ENCODE data around the gene MACROD2. TPM values are rescaled to one million over a fixed set of nuclear protein-coding genes. Genes with fewer than 3 reads are reported as not detected.

The MACROD2 gene
- polyA plus RNA-seq, 1 donor (not counting 4 experiments of a cell fraction or from before 2014, with no cell fraction given): 0.71 TPM

DNA sequence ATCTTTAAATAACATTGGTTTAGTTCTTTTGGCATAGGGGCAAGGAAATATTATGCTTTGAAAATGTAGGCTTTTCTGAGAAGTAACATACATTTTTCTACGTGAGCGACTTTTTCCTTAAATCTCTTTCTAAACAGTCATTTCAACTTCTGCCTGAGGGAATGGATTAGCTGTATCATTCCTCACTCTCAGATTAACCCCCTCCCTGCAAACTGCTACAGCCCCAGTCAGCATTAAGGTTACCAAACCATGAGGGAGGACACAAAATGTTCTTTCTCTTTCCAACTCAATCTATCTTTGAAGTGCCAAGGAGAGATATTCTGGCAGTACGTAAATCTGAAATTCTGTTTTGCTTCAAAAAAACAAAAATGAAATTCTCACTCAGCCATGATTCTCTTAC is 573.4 kb downstream of the MACROD2 start:
- peak overlapping the region; percentile 56 for H2AFZ ChIP-seq (ENCODE audit: control insufficient read depth, low read length)
- H3K4me2 ChIP-seq (ENCODE audit: control insufficient read depth, extremely low read depth, insufficient read depth, low read depth, low read length): peak overlapping the region; percentile 50
- peak; percentile 69 for FAIRE-seq

DNA sequence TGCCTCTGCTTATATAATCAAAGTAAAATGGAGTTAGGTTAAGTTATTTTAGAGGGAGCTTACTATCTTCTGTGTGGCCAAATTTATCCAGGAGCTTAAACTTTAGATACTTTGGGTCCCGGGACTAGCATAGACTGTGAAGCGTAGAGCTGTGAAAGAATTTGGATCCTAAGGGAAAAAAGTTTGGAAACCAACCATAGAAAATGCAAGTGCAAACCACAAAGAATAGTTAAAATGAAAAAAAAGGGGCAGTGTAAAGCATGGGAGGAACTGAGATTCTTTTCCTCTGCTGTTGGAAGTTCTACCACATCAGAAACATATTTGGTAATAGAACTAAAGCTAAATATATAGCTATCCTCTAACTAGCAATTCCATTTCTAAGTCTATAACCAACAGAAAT is 574.3 kb downstream of the MACROD2 start:
- Histone ChIP-seq H3K27me3 (ENCODE audit: control insufficient read depth, extremely low read depth, insufficient read depth, low read length) (no peaks in the 10 kb centered on the region), H3K9me3 (ENCODE audit: control insufficient read depth, low read depth, low read length) (no peaks in the 10 kb centered on the region), H3K79me2 (ENCODE audit: control insufficient read depth, insufficient read depth, low read length) (no peaks in the 10 kb centered on the region), H3K4me1 (ENCODE audit: control insufficient read depth, extremely low read depth, insufficient read depth, low read length) (peaks cover 12% of the 10 kb centered on the region), H3K4me3 (ENCODE audit: control insufficient read depth in 2 of 3, extremely low read depth in 1 of 3, insufficient read depth in 2 of 3, low read depth in 1 of 3, low read length in 3 of 3) (no peak overlapping the region), H3K36me3 (ENCODE audit: control insufficient read depth in 2 of 2, extremely low read depth in 1 of 2, insufficient read depth in 2 of 2, low read length in 2 of 2) (no peaks in the 10 kb centered on the region), H2AFZ (ENCODE audit: control insufficient read depth, low read length) (no peak overlapping the region), H3K9ac (ENCODE audit: control insufficient read depth, extremely low read depth, insufficient read depth, low read length) (no peak overlapping the region), H4K20me1 (ENCODE audit: control insufficient read depth, extremely low read depth, insufficient read depth, low read length) (no peaks in the 10 kb centered on the region), H3K4me2 (ENCODE audit: control insufficient read depth, extremely low read depth, insufficient read depth, low read depth, low read length) (no peak overlapping the region), H3K9me1 (ENCODE audit: control insufficient read depth, extremely low read depth, insufficient read depth, low read length) (peaks cover 2% of the 10 kb centered on the region), H3K27ac (ENCODE audit: control insufficient read depth, insufficient read depth, low read length) (no peak overlapping the region)
- DNase-seq (ENCODE audit: low read depth, low spot score) (no peak), FAIRE-seq (no peak)
- TF ChIP-seq EZH2 (IDR thresholded peaks at IDR 0.05; ENCODE audit: low read length): no peak
- TF ChIP-seq, protein P1, sequence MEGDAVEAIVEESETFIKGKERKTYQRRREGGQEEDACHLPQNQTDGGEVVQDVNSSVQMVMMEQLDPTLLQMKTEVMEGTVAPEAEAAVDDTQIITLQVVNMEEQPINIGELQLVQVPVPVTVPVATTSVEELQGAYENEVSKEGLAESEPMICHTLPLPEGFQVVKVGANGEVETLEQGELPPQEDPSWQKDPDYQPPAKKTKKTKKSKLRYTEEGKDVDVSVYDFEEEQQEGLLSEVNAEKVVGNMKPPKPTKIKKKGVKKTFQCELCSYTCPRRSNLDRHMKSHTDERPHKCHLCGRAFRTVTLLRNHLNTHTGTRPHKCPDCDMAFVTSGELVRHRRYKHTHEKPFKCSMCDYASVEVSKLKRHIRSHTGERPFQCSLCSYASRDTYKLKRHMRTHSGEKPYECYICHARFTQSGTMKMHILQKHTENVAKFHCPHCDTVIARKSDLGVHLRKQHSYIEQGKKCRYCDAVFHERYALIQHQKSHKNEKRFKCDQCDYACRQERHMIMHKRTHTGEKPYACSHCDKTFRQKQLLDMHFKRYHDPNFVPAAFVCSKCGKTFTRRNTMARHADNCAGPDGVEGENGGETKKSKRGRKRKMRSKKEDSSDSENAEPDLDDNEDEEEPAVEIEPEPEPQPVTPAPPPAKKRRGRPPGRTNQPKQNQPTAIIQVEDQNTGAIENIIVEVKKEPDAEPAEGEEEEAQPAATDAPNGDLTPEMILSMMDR (optimal IDR thresholded peaks at IDR 0.05 in 1 of 3, IDR thresholded peaks at IDR 0.05 in 1 of 3, conservative IDR thresholded peaks at IDR 0.05 in 1 of 3; ENCODE audit: extremely low read depth in 1 of 3, insufficient read depth in 2 of 3, low read length in 3 of 3): no peak
- dilution Hi-C loops (cut with MboI; ENCODE audit: extremely low pct_ligation_motif_present, low sequenced_read_pairs): no loop called here

More for the DNA sequence above, 573.4 kb downstream of the MACROD2 start:
- H3K4me1 ChIP-seq (ENCODE audit: control insufficient read depth, extremely low read depth, insufficient read depth, low read length): peaks cover 12% of the 10 kb centered on the region
- H3K9me1 ChIP-seq (ENCODE audit: control insufficient read depth, extremely low read depth, insufficient read depth, low read length): peaks cover 2% of the 10 kb centered on the region
- dilution Hi-C loops (cut with MboI; ENCODE audit: extremely low pct_ligation_motif_present, low sequenced_read_pairs): no loop called here
- TF ChIP-seq EZH2 (IDR thresholded peaks at IDR 0.05; ENCODE audit: low read length): no peak
- TF ChIP-seq, protein P1 (optimal IDR thresholded peaks at IDR 0.05 in 1 of 3, IDR thresholded peaks at IDR 0.05 in 1 of 3, conservative IDR thresholded peaks at IDR 0.05 in 1 of 3; ENCODE audit: extremely low read depth in 1 of 3, insufficient read depth in 2 of 3, low read length in 3 of 3): no peak
- DNase-seq (ENCODE audit: low read depth, low spot score): no peak
- H3K27ac ChIP-seq (ENCODE audit: control insufficient read depth, insufficient read depth, low read length): no peak overlapping the region
- H3K36me3 ChIP-seq (ENCODE audit: control insufficient read depth in 2 of 2, extremely low read depth in 1 of 2, insufficient read depth in 2 of 2, low read length in 2 of 2): no peaks in the 10 kb centered on the region
- H3K9ac ChIP-seq (ENCODE audit: control insufficient read depth, extremely low read depth, insufficient read depth, low read length): no peak overlapping the region
- H4K20me1 ChIP-seq (ENCODE audit: control insufficient read depth, extremely low read depth, insufficient read depth, low read length): no peaks in the 10 kb centered on the region
- no peaks in the 10 kb centered on the region for H3K27me3 ChIP-seq (ENCODE audit: control insufficient read depth, extremely low read depth, insufficient read depth, low read length)
- no peaks in the 10 kb centered on the region for H3K79me2 ChIP-seq (ENCODE audit: control insufficient read depth, insufficient read depth, low read length)
- no peaks in the 10 kb centered on the region for H3K9me3 ChIP-seq (ENCODE audit: control insufficient read depth, low read depth, low read length)
- H3K4me3 ChIP-seq (ENCODE audit: control insufficient read depth in 2 of 3, extremely low read depth in 1 of 3, insufficient read depth in 2 of 3, low read depth in 1 of 3, low read length in 3 of 3): no peak overlapping the region
